LoVo (cell line): ENCODE measurements around the gene TBX1.
"Not testable (repeated sequence)": the region's sequence is repeated elsewhere in the genome, so short reads cannot be mapped to it uniquely, and the experiment has no call there.

Source experiments
- DNase-seq: peaks from one replicate; pipeline ENCODE4 v3.0.0-alpha.2; 2016; ENCODE audit warnings: low spot score

The TBX1 gene

DNA sequence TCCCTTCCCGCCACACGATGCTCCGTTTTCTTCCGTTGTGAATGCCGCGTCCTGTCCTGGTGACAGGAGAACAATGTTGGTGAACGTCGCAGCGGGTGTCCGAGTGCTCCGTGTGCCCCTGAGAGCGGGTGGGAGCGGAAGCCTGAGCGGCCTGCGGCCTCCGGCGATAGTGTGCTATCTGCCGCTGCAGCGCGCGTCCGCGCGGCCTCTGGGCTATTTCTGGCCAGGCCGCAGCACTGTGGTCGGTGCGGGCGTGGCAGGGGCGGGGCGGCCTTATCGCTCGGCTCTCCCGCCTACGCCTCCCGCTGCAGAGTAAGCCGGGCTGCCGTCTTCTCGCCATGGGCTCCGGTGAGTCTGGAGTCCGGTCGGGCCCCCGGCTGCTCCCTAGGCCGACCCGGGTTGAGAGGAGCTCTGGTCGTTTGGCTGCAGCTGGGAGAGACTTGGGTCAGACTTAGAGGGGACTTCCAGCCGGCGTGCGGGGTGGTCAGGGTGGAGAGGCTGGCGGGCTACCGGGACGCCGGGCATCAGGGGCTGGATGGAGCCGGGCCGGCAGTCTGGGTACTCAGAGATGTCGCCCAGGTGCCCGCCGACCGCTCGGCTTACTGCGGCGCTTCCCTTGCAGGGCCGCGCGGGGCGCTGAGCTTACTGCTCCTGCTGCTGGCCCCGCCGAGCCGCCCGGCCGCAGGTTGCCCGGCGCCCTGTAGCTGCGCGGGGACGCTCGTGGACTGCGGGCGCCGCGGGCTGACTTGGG, 37.2 kb upstream of the TBX1 start, which contains the start of gene GP1BB:
GP1BB (plus strand) TSS at position 308 of the 751 bp plus-strand sequence; CDS start at position 339, 31 bp downstream.
- DNase-seq, result no peak

DNA sequence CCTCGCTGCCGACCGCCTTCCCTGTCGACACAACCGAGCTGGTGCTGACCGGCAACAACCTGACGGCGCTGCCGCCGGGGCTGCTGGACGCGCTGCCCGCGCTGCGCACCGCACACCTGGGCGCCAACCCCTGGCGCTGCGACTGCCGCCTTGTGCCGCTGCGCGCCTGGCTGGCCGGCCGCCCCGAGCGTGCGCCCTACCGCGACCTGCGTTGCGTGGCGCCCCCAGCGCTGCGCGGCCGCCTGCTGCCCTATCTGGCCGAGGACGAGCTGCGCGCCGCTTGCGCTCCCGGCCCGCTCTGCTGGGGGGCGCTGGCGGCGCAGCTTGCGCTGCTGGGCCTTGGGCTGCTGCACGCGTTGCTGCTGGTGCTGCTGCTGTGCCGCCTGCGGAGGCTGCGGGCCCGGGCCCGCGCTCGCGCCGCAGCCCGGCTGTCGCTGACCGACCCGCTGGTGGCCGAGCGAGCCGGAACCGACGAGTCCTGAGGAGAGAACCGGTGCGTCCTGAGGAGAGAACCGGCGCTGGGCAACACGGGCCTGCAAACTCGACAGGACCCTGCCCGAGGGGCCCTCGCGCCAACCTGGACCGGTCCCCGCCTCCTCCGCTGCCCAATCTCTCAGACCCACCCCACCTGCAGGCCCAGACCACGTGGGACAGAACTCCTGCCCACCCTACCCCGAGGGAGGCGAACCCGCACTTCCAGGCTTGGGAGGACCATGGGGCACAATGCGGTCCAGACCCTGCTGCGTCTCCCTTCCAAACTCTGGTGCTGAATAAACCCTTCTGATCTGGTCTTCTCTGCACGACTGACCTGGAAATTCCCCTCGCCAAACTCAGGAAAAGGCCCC, 36.4 kb upstream of the TBX1 start:
- no peak for DNase-seq

DNA sequence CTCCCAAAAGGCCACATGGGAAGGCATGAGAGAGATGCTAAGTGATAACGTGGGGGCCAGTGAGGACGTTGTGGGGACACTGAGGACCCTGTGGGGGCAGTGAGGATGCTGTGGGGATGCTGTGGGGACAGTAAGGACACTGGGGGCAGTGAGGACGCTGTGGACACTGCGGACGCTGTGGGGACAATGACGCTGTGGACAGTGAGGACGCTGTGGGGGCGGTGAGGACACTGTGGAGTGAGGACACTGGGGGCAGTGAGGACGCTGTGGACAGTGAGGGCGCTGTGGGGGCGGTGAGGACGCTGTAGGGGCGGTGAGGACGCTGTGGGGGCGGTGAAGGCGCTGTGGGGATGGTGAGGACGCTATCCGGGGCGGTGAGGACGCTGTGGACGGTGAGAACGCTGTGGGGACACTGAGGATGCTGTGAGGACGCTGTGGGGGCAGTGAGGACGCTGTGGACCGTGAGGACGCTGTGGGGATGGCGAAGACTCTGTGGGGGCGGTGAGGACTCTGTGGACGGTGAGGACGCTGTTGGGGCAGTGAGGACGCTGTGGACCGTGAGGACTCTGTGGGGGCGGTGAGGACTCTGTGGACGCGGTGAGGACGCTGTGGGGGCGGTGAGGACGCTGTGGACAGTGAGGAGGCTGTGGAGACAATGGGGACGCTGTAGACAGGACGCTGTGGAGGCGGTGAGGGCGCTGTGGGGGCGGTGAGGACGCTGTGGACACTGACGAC, 35.5 kb upstream of the TBX1 start:
- no peak for DNase-seq

DNA sequence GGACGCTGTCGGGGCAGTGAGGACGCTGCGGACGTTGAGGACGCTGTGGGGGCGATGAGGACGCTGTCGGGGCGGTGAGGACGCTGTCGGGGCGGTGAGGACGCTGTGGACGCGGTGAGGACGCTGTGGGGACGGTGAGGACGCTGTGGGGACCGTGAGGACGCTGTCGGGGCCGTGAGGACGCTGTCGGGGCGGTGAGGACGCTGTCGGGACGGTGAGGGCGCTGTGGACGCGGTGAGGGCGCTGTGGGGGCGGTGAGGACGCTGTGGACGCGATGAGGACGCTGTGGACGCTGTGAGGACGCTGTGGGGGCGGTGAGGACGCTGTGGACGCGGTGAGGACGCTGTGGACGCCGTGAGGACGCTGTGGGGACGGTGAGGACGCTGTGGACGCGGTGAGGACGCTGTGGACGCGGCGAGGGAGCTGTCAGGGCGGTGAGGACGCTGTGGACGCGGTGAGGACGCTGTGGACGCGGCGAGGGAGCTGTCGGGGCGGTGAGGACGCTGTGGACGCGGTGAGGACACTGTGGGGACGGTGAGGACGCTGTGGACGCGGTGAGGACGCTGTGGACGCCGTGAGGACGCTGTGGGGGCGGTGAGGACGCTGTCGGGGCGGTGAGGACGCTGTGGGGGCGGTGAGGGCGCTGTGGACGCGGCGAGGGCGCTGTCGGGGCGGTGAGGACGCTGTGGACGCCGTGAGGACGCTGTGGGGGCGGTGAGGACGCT, 34.4 kb upstream of the TBX1 start:
- DNase-seq, result not testable (repeated sequence)

DNA sequence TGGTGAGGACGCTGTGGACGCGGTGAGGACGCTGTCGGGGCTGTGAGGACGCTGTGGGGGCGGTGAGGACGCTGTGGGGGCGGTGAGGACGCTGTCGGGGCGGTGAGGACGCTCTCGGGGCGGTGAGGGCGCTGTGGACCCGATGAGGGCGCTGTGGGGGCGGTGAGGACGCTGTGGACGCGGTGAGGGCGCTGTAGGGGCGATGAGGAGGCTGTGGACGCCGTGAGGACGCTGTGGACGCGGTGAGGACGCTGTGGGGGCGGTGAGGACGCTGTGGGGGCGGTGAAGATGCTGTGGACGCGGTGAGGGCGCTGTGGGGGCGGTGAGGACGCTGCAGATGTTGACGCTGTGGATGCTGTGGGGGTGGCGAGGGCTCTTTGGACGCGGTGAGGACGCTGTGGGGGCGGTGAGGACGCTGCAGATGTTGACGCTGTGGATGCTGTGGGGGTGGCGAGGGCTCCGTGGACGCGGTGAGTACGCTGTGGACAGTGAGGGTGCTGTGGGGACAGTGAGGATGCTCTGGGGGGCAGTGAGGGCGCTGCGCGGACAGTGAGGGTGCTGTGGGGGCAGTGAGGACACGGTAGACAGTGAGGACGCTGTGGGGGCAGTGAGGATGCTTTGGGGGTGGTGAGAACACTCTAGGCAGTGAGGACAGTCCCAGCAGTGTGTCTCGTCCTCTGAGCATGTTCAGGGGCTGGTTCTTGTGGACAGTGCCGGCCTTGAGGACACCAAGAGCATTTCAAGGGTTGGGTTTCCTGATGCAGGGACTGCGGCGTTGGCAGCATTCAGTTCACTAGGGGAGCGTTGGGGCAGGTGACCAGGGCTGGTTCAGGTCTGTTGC, 33.0 kb upstream of the TBX1 start:
- DNase-seq, result no peak

DNA sequence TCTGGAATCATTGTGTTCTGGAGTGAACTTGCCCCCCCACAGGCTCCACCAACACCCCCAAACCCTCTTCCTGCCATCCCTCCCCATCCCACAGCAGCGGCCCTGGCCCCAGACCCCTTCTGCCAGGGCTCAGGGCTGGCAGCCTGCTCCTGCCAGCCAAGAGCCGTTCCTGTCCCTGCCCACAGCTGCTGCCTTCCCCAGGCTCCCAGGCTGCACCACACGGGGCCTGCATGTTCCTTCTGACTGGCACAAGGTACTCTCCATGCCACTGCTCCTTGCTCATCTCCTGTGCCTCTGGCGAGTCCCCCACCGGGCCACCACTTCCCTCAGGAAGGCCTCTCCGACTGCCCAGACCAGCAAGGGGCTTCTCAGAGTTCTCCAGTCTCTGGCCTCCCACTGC, 32.3 kb upstream of the TBX1 start:
- DNase-seq, result no peak

DNA sequence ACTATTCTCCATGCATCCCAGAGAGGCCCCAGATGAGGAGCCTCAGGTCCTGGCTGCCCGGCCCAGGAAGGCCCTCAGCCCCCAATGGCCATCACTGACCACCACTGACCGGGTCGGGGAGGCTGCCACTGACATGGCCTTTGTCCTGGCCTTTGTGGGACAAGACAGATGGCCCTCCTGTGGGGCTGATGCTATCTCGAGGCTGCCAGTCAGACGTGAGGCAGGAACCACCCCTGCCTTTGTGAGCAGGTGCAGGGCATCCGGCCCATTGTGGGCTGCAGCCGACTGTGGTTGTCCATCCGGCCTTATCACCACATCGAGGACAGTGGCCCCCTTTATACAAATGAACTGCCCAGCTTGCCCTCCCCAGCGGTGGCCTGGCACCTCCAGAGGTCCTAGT, 31.7 kb upstream of the TBX1 start:
- DNase-seq, result no peak

DNA sequence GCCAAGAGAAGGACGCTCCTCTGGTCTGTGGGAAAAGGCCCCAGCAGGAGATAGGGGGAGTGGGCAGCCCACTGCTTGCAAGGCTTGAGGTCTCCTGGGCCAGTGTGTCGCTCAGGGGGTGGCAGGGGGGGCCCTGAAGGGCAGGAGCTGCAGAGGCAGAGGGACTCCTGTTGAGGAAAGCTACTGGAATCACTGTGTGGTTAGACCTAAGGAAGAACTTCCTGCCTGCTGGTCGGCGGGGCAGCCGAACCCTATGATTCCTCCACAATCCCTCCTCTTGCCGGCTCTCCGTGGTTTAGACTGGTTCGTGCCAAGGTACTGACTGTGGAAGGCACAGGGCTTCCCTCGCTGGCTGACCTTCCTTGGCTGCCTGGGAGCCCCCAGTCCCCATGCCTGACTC, 31.1 kb upstream of the TBX1 start:
- DNase-seq, result no peak

DNA sequence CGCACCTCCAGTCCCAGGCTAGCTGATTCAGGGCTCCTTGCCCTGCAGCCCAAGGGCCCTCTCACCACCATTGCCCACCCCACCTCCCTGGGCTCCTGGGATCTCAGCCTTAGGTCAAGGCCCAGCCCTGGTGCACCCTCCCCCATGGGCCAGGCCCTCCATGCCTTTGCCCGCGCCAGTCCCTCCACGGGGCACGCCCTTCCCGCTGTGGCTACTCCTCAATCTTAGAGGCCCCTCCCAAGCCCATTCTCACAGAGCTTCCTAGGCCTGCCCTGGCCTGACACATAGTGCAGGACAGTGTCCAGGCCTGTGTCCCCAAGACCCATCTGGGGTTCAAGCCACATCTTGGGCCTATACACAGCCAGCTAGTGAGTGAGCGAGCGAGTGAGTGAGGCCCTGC, 30.4 kb upstream of the TBX1 start:
- DNase-seq, result no peak

DNA sequence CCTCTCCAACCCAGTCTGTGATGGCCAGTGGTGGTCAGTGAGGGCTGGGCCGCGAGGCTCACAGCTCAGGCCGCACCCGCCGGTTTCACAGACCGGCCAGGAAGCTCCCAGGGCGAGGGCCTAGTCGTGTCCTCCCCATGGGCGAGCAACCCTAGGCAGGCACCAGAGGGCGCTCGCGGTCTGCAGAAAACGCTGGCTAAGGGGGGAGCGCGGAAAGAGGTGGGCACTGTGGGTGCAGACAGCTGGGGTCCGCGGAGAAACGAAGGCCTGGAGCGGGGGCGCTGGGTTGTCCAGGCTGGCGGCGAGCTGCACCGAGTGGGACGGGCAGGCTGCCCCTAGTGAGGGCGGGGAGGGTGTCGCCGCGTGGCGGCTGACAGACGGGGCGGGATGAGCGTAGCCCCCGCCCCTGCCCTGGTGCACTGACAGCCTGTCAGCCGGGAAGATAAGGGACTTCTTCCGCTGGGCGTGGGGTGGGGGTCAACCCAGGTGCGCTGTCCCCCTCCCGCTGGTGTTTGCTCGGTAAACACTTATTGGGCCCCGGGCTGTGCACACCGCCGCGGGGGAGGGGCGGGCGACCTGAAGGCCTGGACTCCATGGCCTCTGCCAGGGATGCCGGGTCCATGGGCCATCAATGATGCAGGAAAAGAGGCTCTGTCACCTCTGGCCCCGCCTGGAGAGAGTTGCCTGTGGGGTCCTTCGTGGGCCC, 29.8 kb upstream of the TBX1 start:
- DNase-seq, result peak; percentile 82

DNA sequence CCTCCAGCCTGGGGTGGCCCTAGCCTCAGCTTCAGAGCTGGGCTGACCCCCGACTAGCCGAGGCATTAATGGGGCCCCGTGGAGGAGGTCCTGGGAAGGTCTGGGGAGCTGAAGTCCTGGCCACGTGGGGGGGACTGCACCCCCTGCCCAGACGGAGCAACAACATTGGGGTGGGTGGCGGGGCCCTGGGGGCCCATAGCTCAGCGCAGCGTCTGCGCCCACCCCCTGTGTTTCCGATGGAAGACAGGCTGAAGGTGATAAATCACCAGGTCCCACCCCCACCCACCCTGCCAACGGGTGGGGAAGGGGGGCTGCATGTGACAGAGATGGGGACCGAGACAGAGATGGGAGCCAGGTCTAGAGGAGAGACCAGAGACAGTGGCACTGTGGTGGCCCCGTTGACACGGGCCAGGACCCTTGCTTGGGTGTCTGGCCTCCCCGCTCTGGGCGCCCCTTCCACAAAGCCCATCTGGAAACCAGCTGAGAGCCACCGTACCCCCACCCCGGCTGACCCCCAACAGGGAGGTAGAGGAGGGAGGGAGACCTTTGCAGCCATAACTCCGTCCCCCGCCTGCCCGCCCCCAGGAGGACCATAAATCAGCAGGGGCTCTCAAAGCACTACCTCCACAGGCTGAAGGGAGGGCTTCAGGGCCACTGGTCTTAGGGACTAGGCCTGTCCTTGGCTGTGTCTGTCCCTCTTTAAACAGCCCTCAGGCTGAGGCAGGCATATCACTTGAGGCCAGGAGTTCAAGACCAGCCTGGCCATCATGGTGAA, 29.0 kb upstream of the TBX1 start:
- no peak for DNase-seq

DNA sequence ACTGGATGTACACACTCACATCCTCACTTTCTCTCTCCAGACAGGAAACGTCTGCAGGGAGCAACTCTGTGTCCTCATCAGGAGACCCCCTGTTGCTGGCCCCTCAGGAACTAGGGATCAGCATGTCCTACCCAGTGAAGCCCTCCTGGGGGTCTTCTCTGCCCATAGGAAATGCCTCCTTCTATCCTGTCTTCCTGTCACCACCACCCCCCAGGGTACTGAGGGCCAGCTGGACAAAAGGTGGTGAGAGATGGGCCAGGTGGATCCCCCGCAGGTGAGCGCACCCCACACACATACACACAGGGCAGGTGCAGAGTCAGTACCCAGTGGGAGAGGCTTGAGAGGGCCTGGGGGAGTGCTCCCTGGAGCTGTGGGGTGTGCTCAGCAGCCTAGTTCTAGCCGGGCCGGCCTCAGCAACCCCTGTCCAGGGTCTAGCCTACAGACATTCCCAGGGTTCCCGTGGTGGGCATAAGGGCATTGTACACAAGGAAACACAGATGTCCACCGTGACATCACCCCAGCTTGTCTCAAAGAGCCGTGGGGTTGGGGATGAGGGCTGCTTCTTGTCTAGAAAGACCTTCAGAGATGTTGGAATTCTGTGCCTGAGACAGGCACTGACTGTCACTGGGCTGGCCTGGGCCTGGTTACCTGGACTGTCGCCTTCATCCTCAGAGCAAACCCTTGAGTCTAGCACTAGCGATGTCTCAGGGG, 28.0 kb upstream of the TBX1 start:
- no peak for DNase-seq

DNA sequence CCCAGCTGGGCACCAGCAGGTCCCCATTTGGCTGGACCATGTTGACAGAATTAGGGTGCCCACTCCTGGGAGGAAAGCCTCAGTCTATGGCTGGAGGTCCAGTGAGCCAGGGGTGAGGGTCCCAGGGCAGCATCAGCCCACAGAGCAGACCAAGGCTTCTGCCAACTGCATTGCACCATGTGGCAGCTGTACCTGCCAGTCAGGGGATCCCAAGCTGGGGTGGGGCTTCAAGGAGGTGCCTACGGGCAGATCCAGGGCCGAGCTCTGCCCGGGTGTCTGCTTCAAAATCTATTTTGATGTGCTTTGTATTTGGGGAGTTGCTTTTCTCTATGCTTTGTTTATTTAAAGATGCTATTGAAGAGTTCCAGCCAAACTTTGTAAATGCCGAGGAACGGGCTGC, 26.8 kb upstream of the TBX1 start:
- no peak for DNase-seq

DNA sequence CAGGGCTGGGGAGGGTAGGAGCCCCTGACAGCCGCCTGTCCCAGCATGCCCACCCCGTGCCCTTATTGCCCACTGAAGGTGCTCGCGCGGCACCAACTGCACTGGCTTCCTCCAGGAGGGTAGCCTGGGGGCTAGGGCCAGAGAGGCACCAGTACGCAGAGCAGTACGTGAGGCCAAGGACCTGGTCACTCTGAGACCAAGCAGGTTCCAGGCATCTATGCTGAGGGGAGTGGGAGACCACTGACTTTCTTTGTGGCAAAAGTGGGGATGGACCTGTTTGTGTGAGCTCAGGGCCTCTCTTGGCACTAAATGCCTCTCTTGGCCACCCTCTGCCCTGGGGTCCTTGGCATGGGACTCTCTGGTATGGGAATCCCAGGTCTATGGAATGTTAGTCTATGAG, 26.4 kb upstream of the TBX1 start:
- DNase-seq, result no peak

DNA sequence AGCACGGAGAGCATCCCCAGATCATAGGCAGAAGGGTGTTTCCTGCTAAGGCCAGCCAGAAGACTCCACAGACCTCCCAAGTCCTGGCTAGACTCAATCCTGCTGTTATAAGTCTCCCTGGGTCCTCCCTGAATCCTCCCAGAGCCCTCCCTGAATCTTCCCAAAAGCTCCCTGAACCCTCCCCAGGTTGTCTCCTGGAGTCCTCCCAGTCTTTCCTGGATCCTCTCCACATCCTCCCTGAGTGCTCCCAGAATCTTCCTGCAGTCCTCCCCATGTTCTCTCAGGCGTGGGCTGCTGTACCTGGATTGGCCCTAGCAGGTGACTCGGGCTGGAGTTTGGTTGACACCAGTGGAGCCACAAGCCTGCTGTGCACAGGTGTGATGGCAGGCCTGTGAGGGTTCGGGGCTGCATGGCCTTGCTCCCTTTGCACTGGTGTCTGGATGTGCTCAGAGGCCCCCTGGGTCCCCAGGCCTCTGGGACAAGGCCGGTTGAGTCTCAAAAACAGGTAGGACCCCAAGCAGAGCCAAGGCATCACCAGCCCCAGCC, 25.7 kb upstream of the TBX1 start:
- no peak for DNase-seq

DNA sequence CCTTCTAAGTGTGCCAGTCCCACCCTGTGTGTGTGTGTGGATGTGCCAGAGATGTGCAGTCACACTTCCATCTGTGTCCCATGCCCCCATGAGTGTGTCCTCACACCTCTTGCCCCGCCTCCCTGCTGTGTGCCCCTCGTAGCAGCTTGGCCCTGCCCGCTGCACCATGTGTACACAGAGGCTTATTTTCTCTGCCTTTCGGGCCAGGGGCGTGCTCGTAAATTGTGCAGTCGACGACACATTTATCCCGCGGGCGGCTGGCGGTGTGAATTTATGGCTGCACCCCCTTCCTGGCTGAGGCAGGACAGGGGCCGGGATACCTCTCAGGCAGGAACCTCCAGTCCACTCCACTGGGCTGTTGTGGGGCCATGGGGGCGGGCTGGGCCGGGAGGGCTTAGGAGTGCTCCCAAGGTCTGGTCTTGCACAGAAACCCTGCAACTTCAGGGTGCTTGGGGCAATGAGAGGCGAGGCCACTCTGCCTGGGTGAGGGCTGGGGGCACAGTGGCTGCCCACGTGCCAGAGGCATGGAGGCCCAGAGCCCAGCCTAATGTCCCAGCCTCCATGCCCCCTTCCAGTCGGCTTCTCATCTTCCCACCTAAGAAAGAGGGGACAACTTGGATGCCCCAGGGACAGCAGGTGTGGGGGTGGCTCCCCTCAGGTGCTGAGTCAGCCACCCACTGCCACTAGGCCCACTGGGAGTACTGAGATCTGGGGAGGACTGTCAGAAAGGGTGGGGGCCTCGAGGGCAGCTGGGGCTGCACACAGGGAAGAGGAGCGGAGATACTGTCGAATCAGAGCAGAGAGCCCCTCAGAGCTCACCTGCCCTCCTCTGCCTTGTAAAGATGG, 24.7 kb upstream of the TBX1 start:
- no peak for DNase-seq

DNA sequence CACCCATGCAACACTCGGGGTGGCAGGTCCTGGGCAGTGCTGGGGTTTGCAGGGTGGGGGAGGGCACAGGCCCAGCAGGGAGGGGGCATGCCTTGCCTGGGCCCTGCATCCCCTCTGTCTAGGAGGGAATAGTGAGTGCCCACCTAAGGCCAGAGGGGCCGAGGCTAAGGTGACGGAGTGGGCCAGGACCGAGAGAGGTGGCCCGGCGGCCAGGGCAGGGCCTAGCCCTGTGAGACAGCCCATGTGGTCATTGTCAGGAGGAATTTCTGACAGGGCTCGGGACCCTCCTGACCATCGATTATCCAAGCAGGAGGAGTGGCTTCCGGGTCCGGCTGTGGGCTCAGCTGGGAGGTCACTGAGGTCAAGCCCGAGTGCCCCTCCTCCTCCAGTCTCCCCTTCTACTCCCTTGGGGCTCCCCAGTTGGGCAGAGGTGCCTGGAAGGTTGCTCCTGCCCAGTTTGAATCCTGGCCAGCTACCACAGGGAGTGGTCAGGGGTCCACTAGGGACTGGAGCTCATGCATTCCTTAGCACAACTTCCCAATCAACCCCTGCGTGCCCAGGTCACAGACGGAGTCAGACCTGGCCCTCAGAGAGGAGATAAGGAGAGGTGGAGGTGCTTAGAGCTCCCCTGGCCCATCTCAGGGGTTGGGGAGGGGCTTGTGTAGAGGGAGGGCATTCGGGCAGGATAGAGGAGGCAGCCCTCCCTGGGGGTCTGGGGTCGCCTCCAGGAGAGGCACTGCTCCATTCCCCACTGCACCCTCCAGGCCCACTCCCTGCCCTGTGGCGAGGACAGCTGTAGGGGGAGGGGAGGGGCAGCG, 22.5 kb upstream of the TBX1 start:
- DNase-seq, result no peak
